ENCODE results near the gene ELK3.

Gene ELK3

GRCh38 chr12:96265836-96266235, 71.7 kb downstream of the ELK3 start:
- H3K9ac ChIP-seq (ENCODE audit: low read depth, low read length, poor library complexity, severe bottlenecking) = no peak overlapping the region
- H3K27me3 ChIP-seq (ENCODE audit: insufficient read depth, low read length, poor library complexity, severe bottlenecking) = no peaks in the 10 kb centered on the region
- 0 out of 2 replicates have a peak, but pooled peaks cover 4% of the 10 kb centered on the region for H3F3A ChIP-seq (ENCODE audit: low read depth)
- H4K20me1 ChIP-seq (ENCODE audit: insufficient read depth, low read length, poor library complexity, severe bottlenecking) = peaks cover 3% of the 10 kb centered on the region
- no peak overlapping the region for H3K4me2 ChIP-seq (ENCODE audit: low read depth, low read length, poor library complexity, severe bottlenecking)
- no peak overlapping the region for H2AFZ ChIP-seq (ENCODE audit: low read length)
- no peak overlapping the region for H3K4me3 ChIP-seq (ENCODE audit: low read length, poor library complexity, severe bottlenecking)
- no peaks in the 10 kb centered on the region for H3K9me2 ChIP-seq (replicated peaks; ENCODE audit: low read depth, low read length)
- peaks cover 89% of the 10 kb centered on the region for H3K36me3 ChIP-seq (ENCODE audit: insufficient read depth, low read length)
- no peaks in the 10 kb centered on the region for H3K4me1 ChIP-seq (ENCODE audit: insufficient read depth, low read length, poor library complexity, severe bottlenecking)
- no peaks in the 10 kb centered on the region for H3K9me3 ChIP-seq (ENCODE audit: insufficient read depth, low read depth, low read length)
- TF ChIP-seq CTCF (conservative IDR thresholded peaks at IDR 0.05; ENCODE audit: low read length) = no peak
- no peak for TF ChIP-seq EZH2phosphoT487 (IDR thresholded peaks at IDR 0.05; ENCODE audit: borderline replicate concordance)
- H3K79me2 ChIP-seq (ENCODE audit: insufficient read depth, low read length) = no peaks in the 10 kb centered on the region

GRCh38 chr12:96266238-96266637, 72.1 kb downstream of the ELK3 start:
- no peaks in the 10 kb centered on the region for H3K9me2 ChIP-seq (replicated peaks; ENCODE audit: low read depth, low read length)
- no peak overlapping the region for H2AFZ ChIP-seq (ENCODE audit: low read length)
- no peaks in the 10 kb centered on the region for H3K4me1 ChIP-seq (ENCODE audit: insufficient read depth, low read length, poor library complexity, severe bottlenecking)
- H3K27me3 ChIP-seq (ENCODE audit: insufficient read depth, low read length, poor library complexity, severe bottlenecking) = no peaks in the 10 kb centered on the region
- H3F3A ChIP-seq (ENCODE audit: low read depth) = 0 out of 2 replicates have a peak, but pooled peaks cover 4% of the 10 kb centered on the region
- H3K4me2 ChIP-seq (ENCODE audit: low read depth, low read length, poor library complexity, severe bottlenecking) = no peak overlapping the region
- H3K36me3 ChIP-seq (ENCODE audit: insufficient read depth, low read length) = peaks cover 89% of the 10 kb centered on the region
- no peak overlapping the region for H3K9ac ChIP-seq (ENCODE audit: low read depth, low read length, poor library complexity, severe bottlenecking)
- H4K20me1 ChIP-seq (ENCODE audit: insufficient read depth, low read length, poor library complexity, severe bottlenecking) = peaks cover 3% of the 10 kb centered on the region
- H3K79me2 ChIP-seq (ENCODE audit: insufficient read depth, low read length) = no peaks in the 10 kb centered on the region
- H3K4me3 ChIP-seq (ENCODE audit: low read length, poor library complexity, severe bottlenecking) = no peak overlapping the region
- TF ChIP-seq EZH2phosphoT487 (IDR thresholded peaks at IDR 0.05; ENCODE audit: borderline replicate concordance) (no peak), CTCF (conservative IDR thresholded peaks at IDR 0.05; ENCODE audit: low read length) (no peak)
- H3K9me3 ChIP-seq (ENCODE audit: insufficient read depth, low read depth, low read length) = no peaks in the 10 kb centered on the region

- Histone ChIP-seq H4K20me1 (ENCODE audit: insufficient read depth, low read length, poor library complexity, severe bottlenecking) (peaks cover 3% of the 10 kb centered on the region), H3F3A (ENCODE audit: low read depth) (0 out of 2 replicates have a peak, but pooled peaks cover 4% of the 10 kb centered on the region), H3K4me3 (ENCODE audit: low read length, poor library complexity, severe bottlenecking) (no peak overlapping the region), H2AFZ (ENCODE audit: low read length) (no peak overlapping the region), H3K4me2 (ENCODE audit: low read depth, low read length, poor library complexity, severe bottlenecking) (no peak overlapping the region), H3K36me3 (ENCODE audit: insufficient read depth, low read length) (peaks cover 65% of the 10 kb centered on the region; the same call in 1 of the 2 replicates), H3K27me3 (ENCODE audit: insufficient read depth, low read length, poor library complexity, severe bottlenecking) (no peaks in the 10 kb centered on the region), H3K9ac (ENCODE audit: low read depth, low read length, poor library complexity, severe bottlenecking) (no peak overlapping the region), H3K79me2 (ENCODE audit: insufficient read depth, low read length) (no peaks in the 10 kb centered on the region), H3K9me3 (ENCODE audit: insufficient read depth, low read depth, low read length) (no peaks in the 10 kb centered on the region), H3K4me1 (ENCODE audit: insufficient read depth, low read length, poor library complexity, severe bottlenecking) (no peaks in the 10 kb centered on the region), H3K9me2 (replicated peaks; ENCODE audit: low read depth, low read length) (no peaks in the 10 kb centered on the region)
- TF ChIP-seq EZH2phosphoT487 (IDR thresholded peaks at IDR 0.05; ENCODE audit: borderline replicate concordance) (no peak), CTCF (conservative IDR thresholded peaks at IDR 0.05; ENCODE audit: low read length) (no peak)
Measured at GRCh38 chr12:96271469-96272199, 77.5 kb downstream of the ELK3 start.

Data from Loucy (cell line).